HG02970 (cell line): ENCODE measurements around the gene GEMIN5.
A peak's percentile ranks its signal among the peaks of the same experiment; 100 is the strongest.

Source experiments
- ATAC-seq: cut with Tn5 transposase; IDR thresholded peaks from one replicate; pipeline ENCODE4 v1.9.1; 2021; ENCODE audit warnings: mild to moderate bottlenecking, moderate library complexity, moderate number of reproducible peaks; ENCODE audit not compliant: unreplicated experiment, low FRiP score

GEMIN5 gene

DNA sequence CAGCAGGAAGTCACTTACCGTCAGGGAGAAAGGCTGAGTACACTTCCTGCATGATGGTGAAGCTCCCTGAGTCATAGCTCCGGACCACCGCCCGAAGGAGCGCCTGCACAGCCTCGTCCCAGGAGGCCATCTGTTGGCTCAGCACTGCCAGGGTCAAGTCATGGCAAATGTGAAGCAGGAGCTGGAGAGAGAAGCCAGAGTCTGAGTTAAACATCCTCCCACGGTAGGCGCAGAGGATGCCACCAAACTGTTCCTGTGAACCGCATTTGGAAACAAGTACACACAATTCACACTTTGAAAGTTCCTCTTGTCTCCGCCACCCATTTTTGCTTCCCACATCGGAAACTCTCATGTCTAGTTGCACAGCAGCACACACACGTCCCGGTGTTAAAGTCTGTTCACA lies 45.6 kb downstream of the GEMIN5 start:
- no peak for ATAC-seq

- ATAC-seq = no peak
These were observed 52.6 kb downstream of the GEMIN5 start for GRCh38 chr5:154885439-154885838.

GRCh38 chr5:154884424-154884823 lies 53.6 kb downstream of the GEMIN5 start:
- no peak for ATAC-seq

DNA sequence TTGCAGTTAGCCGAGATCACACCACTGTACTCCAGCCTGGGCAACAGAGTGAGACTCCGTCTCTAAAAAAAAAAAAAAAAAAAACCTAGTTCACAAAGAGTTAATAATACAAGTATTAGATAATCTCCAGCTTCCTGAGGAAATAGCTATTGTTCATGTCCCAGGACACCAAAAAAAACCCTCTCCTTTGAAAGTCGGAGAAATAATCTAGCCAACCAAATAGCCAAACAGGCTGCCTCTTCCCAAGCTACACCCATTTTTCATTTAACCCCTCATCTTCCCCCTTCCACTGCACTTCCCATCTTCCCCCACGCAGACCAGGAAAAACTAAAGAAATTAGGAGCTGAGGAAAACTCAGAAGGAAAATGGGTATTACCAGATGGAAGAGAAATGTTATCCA lies 56.0 kb downstream of the GEMIN5 start:
- ATAC-seq = no peak

- ATAC-seq = no peak
These were observed 59.2 kb downstream of the GEMIN5 start for GRCh38 chr5:154878642-154879335.

DNA sequence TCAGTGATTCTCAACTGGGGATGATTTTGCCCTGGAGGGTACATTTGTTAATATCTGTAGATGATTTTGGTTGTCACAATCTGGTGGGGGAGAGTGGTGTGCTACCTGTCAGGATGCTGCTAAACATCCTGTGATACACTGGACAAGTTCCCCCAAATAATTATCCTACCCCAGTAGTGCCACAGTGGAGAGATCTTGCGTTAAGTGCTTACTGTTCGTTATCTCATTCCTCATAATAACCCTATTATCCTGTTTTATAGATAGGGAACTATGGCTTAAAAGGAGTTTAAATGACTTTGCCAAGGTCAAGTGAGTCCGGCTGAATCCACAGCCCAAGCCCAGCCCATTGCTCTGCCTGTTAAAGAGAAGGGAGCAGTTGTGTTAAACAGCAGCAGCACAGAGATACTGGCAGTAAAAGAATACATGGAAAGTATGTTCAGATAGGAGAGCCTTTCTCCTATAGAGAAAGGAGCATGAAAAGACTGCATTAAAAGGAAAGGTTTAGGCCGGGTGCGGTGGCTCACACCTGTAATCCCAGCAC lies 64.2 kb downstream of the GEMIN5 start:
- ATAC-seq = no peak

DNA sequence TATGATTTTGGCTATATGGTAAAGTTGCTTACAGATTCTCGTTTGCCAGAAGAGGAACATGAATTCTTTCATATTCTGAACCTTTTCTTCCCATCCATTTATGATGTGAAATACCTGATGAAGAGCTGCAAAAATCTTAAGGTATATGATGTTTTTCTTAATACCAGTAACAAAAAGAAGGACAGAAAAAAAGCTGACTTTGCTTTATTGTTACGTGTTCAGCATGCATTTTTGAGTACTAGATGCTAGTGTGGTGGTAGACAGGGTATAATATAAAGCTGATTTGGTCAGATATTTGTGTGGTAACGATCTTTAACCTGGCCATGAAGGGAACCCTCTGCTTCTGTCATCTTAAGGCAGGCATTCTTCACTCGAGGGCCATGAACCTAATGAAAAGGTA lies 66.3 kb downstream of the GEMIN5 start:
- ATAC-seq = no peak

- no peak for ATAC-seq
These were observed 69.3 kb downstream of the GEMIN5 start for GRCh38 chr5:154868702-154869101.

- no peak for ATAC-seq
These were observed 71.2 kb downstream of the GEMIN5 start for GRCh38 chr5:154866841-154867240.

GRCh38 chr5:154865466-154866184 lies 72.4 kb downstream of the GEMIN5 start:
- ATAC-seq = no peak

DNA sequence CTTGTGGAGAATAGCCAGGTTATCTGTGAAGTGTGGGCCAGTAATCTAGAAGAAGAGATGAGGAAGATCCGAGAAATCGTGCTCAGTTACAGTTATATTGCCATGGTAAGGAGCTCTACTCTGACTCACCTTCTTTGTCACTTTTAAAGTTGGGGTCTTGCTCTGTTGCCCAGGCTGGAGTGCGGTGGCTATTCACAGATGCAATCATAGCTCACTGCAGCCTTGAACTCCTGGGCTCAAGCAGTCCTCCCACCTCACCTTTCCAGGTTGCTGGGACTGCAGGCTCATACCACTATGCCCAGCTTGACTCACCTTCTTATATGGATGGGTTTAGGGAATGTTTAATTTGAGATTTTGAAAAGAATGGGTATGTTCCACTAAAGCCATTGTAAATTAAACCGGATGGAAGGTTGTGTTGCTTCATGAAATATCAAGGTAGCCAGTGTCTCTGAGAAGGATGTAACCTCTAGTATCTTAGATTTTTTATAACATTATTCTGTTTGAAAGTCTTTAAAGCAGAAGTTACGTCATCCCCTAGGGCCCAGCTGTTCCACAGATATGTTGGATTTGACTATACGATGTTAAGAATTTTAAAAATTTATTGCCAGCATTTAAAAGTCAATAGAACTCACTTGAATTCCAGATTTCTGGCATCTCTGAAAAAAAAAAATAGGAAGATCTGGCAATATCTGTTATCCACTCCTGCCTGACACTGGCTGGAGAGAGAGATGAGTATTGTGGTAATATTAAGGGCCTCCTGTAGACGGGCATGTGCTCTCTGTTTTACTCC lies 74.5 kb downstream of the GEMIN5 start:
- ATAC-seq = no peak

DNA sequence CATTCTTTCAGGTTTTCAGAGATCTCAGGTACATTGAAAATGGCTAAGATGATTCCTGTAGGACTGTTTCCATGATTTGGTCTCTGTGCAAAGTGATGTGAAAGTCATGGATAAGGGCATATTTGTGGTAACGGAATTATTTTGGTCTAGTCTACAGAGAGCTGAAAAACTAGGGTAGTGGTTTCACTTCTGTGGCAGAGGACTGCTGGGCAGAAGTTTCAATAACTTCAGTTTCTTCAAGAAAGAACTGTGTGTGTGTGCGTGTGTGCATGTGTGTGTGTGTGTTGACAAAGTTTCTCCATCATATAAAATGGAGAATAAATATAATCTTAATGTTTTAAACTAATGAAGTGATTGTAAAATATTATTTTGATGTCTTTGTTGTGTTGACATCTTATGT lies 75.2 kb downstream of the GEMIN5 start:
- ATAC-seq = no peak

DNA sequence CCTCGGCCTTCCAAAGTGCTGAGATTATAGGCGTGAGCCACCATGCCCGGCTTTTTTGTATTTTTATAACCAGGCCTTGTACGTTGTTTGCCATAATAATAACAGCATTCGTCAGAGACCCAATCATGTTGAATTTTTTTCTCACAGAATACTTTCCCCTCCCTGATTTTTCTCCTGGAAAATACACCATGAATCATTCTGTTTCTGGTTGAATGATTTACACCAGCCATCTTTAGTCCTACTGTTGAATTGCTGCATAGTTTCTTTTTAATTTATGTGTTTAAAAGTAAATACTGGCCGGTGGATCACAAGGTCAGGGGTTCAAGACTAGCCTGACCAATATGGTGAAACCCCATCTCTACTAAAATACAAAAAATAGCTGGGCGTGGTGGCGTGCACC lies 76.1 kb downstream of the GEMIN5 start:
- ATAC-seq = no peak

GRCh38 chr5:154860765-154861164 lies 77.2 kb downstream of the GEMIN5 start:
- ATAC-seq = no peak

GRCh38 chr5:154860123-154860522 lies 77.9 kb downstream of the GEMIN5 start:
- no peak for ATAC-seq

GRCh38 chr5:154858972-154859871 lies 78.8 kb downstream of the GEMIN5 start:
- ATAC-seq = no peak

- ATAC-seq = peak; percentile 85
These were observed 79.6 kb downstream of the GEMIN5 start, which contains the start of gene CNOT8 for GRCh38 chr5:154858297-154858971. Gene CNOT8 (plus strand): TSS chr5:154858627. CDS start chr5:154863279, 4,652 bp downstream.

GRCh38 chr5:154857530-154858296 lies 80.3 kb downstream of the GEMIN5 start:
- ATAC-seq = peak; percentile 52

- ATAC-seq = no peak
These were observed 86.7 kb downstream of the GEMIN5 start for GRCh38 chr5:154851351-154851750.
